ENCODE results near the gene PNMT.

PNMT gene

DNA sequence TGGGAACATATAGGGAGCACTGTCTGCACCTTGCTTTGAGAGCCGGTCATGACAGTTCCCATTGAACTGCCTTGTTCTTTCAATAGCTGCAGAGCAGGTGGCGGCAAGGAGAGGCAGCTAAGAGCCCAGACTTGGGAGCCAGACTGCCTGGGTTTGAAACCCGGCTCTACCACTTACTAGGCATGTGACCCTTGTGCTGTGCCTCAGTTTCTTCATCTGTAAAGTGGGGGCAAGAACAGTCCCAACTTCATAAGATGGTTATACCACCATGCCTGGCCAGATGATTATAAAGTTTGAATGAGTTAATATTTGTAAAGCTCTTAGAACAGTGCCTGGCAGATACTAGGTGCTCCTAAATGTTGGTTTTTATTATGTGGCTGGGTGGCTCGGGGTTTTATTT lies 46.0 kb downstream of the PNMT start:
- DNase-seq = no peak

GRCh38 chr17:39715375-39716072 lies 47.3 kb downstream of the PNMT start:
- DNase-seq = no peak

DNA sequence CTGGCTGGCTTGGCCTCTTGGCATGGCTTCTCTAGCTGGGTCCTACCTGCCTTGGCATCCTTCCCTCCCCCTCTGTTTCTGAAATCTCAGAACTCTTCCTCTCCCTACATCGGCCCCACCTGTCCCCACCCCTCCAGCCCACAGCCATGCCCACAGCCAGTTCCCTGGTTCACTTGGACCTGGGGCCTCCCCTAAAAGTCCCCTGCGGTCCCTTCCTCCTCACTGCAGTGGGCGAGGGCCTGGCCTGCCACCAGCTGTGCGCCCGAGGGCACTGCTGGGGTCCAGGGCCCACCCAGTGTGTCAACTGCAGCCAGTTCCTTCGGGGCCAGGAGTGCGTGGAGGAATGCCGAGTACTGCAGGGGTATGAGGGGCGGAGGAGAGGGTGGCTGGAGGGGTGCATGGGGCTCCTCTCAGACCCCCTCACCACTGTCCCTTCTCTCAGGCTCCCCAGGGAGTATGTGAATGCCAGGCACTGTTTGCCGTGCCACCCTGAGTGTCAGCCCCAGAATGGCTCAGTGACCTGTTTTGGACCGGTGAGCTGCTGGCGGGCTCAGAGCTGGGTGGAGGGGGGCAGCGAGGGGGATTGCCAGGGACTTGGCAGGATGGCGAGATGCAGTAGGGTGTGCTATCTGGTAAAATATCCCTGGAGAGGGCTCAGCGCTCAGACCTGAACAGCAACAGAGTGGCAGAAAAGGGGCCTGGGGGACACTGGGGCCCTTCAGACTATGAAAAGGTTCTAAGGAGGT lies 48.0 kb downstream of the PNMT start:
- DNase-seq = no peak

- DNase-seq = no peak
Measured at GRCh38 chr17:39716879-39717536, 48.8 kb downstream of the PNMT start.

DNA sequence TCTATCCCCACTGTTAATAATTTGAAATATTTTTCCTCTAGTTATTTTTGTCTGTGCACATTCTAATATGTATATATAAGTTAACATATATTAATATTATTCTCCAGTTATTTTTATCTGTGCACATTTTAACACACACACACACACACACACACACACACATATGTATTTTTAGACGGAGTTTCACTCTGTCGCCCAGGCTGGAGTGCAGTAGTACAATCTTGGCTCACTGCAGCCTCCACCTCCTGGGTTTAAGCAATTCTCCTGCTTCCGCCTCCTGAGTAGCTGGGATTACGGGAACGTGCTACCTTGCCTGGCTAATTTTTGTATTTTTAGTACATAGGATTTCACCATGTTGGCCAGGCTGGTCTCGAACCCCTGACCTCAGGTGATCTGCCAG lies 49.4 kb downstream of the PNMT start:
- no peak for DNase-seq

DNA sequence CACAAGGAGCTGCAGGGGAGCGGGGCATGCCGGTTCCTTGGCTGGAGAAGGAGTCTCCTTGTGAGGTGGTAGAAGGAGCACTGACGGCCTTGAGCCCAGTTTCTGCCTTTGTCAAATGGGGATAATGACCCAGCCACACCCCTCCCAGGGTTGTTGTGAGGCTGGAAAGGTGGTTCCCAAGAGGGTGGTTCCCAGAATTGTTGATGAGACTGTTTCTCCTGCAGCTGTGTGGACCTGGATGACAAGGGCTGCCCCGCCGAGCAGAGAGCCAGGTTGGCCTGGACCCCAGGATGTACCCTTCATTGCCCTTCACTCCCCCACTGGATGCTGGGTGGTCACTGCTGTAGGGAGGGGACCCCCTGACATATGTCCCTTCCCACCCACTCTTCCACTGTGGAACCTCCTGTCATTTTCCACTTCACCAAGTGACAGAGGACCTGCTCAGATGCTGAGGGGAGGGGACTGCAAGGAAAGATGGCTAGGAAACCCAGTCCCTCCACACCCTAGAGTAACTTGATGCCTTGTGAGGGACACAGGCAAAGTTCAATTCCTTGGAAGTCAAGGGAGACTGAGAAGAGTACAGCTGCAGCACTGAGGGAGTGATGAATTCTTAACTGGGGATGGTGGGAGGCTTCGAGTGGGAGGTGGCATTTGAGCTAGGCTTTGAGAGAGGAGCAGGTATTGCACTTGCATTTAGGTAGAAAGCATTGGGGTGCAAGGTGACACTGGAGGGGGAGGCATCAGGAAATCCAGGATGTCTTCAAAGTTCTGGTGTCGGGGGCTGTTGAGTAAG lies 51.5 kb downstream of the PNMT start:
- no peak for DNase-seq

All from NCI-H2227 treated with DMSO at 0.1 percent for 48 hours (cell line).